NCI-H510A (cell line): Measurements from ENCODE around the gene DHRS12.

ENCODE experiments used
- DNase-seq: peaks from one replicate; lab custom pipeline; 2025; lab: John Stamatoyannopoulos, UW

Gene DHRS12

DNA sequence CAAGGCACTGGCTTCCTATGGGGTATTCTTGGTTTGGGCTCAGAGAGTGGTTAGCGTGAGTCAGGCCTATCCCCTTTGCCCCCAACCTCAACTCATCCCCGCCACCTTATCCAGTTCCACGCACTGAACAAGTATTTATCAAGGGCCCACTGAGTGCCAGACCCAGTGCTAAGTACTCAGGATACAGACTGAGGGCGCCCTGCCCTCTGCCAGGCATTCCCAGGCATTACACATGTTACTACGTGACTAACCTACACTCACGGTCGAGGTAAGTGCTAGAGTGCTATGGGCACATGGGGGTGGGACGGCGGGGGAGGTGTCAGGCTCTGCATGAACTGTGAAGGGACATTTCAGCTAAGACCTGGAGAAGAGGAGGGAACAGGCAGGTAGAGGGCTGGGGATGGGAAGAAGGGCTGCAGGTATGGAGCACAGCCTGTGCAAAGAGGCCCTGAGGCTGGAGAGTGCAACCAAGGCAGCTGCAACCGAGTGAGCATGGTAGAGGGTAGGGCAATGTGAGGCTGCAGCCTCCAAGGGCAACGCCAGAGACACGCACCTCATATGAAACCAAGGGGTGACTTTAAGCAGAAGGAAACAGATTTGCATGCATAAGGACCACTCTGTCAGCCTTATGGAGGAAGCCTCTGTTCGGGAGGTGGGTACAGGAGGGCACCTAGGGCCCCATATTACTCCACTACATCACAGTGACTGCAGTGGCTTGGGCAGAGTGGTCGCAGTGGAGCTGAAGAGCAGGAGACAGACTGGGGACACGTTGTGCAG is 22.5 kb downstream of the DHRS12 start:
- DNase-seq: no peak

DNA sequence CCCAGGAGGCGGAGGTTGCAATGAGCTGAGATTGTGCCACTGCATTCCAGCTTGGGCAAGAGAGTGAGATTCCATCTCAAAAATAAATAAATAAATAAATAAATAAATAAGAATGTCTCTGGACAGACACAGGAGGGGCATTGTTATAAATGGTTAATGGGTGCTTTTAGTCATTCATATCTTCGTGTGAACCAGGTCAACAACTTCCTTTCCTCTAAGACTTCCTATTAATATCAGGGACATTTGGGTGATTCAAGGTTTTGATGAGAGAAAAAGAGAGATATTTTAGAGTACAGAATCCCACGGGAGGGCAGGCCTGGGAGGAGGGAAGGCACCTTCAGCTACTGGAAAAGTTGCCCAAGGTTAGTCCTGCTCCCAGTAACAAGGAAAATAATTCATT is 23.9 kb downstream of the DHRS12 start:
- no peak for DNase-seq

DNA sequence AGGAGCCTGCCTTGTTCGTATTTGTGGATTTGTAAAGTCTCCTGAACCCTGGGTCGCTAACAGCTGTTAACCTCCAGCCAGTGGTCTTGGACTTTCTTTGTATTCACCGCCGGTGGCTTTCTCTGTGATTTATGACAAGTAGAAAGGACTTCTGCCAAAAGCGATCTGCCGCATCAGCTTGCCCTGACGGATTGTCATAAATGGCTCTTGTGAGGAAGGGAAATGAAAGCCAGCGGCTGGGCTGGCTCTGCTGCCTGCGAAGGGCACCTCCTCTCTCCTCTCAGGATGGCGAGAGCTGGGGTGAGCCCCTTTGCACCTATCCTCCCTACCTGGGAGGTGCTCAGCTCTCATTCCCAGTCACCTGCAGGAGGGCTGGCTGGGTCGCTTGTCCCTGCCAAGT is 25.6 kb downstream of the DHRS12 start:
- no peak for DNase-seq

DNA sequence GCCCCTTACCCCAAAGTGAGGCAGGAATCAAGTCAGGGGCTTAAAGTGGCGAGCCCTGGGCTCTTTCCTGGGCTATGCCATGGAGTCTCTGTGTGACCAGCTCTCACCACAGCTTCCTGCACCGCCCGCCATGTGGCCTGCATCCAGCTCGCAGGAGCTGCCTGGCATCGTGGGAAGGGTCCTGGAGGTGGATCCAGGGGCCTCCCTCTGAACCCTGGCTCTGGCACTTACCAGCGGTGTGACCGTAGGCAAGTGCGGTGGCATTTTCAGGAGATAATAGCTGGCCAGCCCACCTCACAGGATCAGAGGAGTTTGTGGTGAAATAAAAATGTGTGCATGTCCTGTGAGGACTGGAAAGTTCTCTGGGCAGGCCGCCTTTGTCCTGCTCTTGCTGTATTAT is 26.0 kb downstream of the DHRS12 start:
- no peak for DNase-seq

- DNase-seq: no peak
Measured at GRCh38 chr13:51776179-51776578, 27.8 kb downstream of the DHRS12 start.

DNA sequence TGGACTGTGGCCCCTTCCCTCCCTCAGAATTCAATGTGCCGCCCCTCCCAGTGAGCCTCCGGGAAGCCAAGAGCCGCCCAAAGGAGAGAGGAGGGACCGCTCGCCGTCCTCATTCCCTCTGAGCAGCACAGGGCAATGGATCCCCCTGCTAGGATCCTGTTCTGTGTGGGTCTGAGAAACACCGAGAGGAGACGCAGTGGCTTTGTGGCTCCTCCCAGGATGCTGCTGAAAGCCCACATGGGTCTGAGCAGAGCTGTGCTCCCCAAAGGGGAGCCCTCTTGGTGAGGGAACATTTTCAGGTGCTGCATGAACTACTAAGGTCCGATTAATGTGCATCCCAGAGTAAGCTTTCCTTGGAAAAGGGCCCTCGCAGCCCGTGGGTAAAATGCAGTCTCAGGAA is 30.4 kb downstream of the DHRS12 start:
- DNase-seq: no peak

GRCh38 chr13:51772781-51773180 is 31.2 kb downstream of the DHRS12 start:
- no peak for DNase-seq

DNA sequence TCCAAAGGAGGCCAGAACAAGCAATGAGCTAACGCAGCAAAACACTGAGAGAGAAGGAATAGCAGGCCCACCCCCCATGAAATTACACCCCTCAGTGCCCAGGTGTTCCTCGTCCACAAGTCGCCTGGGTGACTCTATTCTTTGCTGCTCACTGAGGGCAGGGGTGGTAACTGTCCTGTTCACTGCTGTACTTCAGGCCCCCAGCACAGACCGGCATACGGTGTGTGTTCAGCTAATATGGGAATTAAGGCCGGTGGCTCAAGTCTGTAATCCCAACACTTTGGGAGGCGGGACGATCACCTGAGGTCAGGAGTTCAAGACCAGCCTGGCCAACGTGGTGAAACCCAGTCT is 31.9 kb downstream of the DHRS12 start:
- no peak for DNase-seq

- no peak for DNase-seq
Measured at GRCh38 chr13:51771418-51772104, 32.4 kb downstream of the DHRS12 start.

DNA sequence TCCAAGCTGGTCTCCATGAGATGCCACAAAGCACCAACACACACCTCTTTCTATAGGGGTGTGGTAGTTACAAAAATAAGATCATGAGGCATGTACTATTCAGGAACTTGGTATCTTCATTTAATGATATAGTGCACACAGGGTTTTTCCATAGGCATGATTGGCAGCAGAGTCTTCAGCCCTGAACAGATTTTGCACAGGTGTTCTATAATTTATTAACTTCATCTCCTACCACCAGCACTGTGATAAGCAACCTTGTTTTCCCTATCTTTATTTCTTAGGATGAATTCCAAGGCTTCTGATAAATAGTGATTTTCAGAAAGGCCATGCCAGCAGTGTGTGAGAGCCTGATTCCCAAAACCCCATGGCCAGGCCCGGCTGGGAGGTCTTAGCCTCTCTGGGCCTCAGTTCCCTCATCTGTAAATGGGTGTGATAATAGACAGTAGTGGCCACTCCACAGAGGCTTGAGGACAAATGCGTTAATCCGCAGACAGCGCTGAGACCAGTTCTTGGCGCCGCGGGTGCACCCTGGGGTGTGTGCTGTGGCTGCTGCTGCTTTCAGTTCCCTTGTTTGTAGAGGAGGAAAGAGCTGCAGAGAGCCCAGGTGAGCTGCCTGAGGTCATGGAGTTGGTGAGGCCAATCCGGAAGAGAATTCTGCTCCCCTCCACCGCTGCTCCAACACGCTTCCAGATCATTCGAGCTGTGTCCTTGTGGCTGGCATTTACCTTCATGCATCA is 33.1 kb downstream of the DHRS12 start:
- no peak for DNase-seq

DNA sequence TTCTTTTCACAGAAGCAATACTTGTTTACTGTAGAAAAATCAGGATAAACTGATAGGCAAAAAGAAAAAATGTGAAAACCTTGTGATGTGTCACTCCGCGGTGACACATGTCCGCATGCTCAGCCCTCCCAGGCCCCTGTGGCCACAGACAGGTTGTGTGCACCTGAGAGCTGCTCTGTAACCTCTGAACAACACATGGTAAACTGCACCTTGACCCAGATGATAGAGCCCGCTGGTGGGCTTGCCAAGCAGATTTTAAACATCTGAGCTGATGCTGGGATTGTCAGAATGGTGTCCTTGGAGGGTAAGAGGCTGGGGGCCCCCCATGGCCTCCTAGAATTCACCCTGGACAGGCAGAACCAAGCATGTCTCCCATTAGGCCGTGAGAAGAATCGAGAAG is 33.8 kb downstream of the DHRS12 start:
- DNase-seq: no peak

GRCh38 chr13:51769455-51770127 is 34.4 kb downstream of the DHRS12 start:
- DNase-seq: no peak

DNA sequence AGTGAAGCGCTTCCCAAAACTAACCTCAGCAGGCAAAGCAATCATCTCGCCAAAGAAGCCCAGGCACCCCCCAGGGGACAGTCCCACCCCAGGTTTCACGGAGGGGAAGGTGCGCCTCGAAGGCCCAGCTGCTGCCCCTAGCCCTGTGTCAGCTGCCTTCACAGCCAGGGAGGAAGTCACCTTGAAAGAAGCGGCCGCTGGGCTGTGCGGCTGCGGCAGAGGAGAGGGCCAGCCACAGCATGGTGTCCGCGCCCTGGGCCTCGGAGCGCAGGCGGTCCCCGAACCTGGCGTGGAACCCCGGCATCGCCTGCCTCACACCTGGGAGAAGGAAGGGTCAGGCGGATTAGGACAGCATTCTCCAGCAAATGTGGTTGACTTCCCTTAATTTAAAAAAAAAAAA is 35.0 kb downstream of the DHRS12 start:
- no peak for DNase-seq

DNA sequence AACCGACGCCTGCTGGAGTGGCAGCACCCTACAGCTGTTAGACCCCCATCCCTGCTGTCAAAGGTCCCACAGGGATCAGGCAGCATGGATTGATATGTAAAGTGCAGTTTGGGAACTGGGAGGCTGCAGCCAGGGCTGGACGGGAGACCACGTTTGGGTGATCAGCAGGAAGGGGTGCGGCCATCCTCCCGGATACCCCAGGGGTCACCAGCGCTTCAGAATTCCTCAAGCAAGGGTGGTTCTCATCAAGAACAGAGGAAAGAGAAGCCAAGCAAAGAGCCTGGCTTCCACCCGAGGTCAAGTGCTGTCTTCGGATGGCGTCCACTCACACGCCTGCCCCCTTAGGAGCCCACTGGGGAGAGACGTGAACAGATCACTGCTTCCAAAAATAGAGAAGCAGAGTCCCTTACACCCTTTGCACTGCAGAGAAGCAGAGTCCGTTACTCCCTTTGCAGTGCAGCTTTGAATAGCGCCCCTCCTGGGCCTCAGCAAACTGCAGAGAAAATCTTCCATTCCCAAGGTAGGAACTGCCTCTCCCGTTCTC is 35.5 kb downstream of the DHRS12 start:
- no peak for DNase-seq

DNA sequence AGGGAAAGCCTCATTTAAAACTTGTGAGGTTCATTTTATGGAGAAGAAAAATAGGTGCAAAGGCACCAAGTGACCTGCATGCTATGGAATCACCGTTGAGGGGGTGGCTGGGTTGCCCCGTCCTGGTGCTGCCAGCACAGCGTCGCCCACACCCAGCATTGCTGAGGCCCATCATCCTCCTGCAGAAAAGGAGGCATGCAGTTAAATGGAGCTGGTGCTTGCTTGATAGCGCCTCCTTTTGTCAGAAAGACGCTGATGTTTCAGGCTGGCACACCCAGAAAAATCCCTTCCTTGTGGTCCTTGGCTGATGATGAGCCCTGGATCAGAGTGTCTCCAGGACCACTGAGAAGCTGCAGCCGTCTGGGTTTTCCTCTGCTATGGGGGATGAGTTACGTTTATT is 36.9 kb downstream of the DHRS12 start:
- no peak for DNase-seq

GRCh38 chr13:51765142-51765515 is 38.8 kb downstream of the DHRS12 start:
- DNase-seq: no peak

DNA sequence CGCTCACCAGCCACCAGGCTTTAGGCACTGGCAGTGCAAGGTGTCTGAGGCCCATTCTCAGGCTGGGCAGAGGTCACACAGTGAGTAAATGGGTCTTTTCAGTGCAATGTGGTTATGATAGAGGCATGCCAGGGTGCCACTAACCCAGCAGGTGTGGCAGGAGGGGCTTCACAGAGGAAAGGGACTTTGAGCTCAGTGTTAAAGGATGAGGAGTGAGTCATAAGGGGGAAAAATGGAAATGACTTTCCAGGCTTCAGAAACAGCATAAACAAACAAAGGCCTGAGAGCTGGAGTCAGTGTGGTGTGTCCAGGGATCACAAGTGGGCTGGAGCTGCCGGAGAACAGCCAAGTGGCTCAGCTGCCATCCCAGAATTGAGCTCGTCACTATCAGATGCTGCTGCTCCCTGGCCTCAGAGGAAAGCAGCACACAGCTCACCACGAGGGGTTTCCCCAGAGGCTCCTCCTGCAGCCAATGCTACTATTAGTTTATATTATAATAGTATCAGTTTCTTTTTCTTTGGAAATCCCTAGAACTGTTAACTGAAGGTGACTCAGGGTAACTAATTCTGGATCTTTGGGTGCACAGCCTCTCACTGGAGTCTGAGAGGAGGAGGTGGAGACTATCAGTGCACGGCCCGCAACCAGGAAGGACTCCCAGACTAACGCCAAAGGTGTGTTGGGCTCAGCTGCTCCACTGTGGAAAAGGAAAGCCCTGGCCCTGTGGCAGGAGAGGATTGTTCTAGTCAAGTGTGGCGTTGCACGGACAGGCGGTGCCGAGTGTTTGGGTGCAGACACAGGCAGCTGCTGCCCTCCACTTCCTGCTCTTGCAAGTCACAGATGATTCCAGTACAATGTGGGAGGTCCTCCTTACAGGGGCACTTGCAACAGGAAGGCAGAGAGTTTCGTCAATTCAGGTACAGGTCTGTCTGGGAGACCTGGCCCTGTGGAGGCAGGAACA is 39.5 kb downstream of the DHRS12 start:
- peak; percentile 35 for DNase-seq

GRCh38 chr13:51763486-51763885 is 40.5 kb downstream of the DHRS12 start:
- no peak for DNase-seq

- DNase-seq: no peak
Measured at GRCh38 chr13:51761643-51762350, 42.2 kb downstream of the DHRS12 start.

DNA sequence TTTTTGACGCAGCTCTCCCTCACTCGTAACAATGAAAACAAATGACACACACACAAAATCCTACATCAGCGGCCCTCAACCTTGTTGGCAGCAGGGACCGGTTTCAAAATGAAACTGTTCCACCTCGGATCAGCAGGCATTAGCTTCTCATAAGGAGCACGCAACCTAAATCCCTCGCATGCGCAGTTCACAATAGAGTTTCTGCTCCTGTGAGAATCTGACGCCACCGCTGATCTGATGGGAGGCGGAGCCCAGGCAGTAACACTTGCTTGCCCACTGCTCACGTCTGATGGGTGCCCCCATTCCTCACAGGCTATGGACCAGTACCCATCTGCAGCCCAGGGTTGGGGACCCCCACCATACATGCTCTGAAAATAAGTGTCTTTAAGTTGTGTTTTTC is 43.4 kb downstream of the DHRS12 start:
- no peak for DNase-seq

GRCh38 chr13:51759240-51759639 is 44.7 kb downstream of the DHRS12 start:
- DNase-seq: no peak
